ENCODE measurements around the gene NUCB1. TPM values are rescaled to one million over a fixed set of nuclear protein-coding genes. Genes with fewer than 3 reads are reported as not detected.
A peak's percentile ranks its signal among the peaks of the same experiment; 100 is the strongest.

The NUCB1 gene
- total RNA-seq, 1 experiment from 2014 or later, result 125 TPM

DNA sequence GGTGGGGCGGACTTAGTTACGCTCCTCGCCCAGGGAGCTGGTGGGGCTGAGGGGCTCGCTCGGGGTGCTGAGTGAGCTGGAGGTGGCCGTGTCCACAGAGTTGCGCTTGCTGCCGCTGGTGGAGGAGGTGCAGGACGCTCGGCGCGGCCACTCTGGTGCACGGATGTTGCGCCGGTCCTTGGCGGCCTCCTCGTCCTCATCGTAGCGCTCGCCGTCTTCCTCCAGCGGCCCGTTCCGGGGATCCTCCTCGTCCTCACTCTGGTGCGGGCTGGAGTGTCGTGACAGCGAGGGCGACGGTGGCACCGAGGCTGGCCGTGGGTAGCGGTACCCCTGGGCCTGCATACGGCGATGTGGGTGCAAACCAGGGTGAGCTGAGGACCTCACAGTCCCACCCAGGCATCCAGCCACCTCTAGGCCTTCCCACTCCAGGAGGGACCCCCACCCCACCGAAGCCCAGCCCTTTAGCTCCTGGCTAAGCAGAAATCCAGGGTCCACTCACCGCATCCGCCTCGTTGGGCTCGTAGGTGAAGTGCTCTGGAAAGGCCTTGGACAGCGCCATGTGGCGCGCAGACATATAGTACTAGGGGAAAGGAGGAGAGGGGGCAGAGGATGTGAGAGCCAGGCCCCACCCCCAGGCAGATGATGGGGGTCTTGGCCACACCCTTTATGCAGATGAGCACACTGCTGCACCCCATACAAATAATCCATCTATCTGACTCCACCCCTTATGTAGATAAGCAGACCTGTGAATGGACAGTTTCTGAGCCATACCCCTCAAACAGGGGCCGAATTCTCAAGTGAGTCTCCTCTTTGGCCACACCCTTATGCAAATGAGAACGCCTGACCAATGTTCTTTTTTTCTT is 69.4 kb downstream of the NUCB1 start:
- no peak overlapping the region for H3K27ac Mint-ChIP-seq
- H4K20me1 ChIP-seq (ENCODE audit: control insufficient read depth, insufficient read depth, insufficient read length), result peaks cover 3% of the 10 kb centered on the region
- H3K14ac ChIP-seq (ENCODE audit: insufficient read depth, low read length), result no peak overlapping the region
- no peak overlapping the region for H3K27ac ChIP-seq (ENCODE audit: insufficient read length, low read depth, low read length)
- no peak overlapping the region for H3K18ac ChIP-seq (ENCODE audit: insufficient read length, low read depth, low read length)
- no peak overlapping the region for H2BK5ac ChIP-seq (ENCODE audit: insufficient read length, low read length)
- H3K23me2 ChIP-seq (ENCODE audit: insufficient read length, low read depth, low read length, poor library complexity, severe bottlenecking), result peaks cover 7% of the 10 kb centered on the region
- WGBS (ENCODE audit: extremely low coverage, insufficient read length, low lambda C conversion rate), result no CpG with 5 or more reads among the region's 45 CpGs
- TF ChIP-seq, protein P1, sequence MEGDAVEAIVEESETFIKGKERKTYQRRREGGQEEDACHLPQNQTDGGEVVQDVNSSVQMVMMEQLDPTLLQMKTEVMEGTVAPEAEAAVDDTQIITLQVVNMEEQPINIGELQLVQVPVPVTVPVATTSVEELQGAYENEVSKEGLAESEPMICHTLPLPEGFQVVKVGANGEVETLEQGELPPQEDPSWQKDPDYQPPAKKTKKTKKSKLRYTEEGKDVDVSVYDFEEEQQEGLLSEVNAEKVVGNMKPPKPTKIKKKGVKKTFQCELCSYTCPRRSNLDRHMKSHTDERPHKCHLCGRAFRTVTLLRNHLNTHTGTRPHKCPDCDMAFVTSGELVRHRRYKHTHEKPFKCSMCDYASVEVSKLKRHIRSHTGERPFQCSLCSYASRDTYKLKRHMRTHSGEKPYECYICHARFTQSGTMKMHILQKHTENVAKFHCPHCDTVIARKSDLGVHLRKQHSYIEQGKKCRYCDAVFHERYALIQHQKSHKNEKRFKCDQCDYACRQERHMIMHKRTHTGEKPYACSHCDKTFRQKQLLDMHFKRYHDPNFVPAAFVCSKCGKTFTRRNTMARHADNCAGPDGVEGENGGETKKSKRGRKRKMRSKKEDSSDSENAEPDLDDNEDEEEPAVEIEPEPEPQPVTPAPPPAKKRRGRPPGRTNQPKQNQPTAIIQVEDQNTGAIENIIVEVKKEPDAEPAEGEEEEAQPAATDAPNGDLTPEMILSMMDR (conservative IDR thresholded peaks at IDR 0.05), result no peak
- H3K56ac ChIP-seq (ENCODE audit: insufficient read length, low read depth, low read length), result no peak overlapping the region
- H3K4me1 ChIP-seq (ENCODE audit: insufficient read depth, low read length), result no peaks in the 10 kb centered on the region
- no peak overlapping the region for H2BK20ac ChIP-seq (ENCODE audit: low read depth, low read length, poor library complexity, severe bottlenecking)
- H2AK5ac ChIP-seq (ENCODE audit: insufficient read length, low read length), result no peak overlapping the region
- no peak overlapping the region for H2BK120ac ChIP-seq (ENCODE audit: low read depth, low read length, poor library complexity, severe bottlenecking)
- H3T11ph ChIP-seq (ENCODE audit: low read length), result no peak overlapping the region
- DNase-seq, result peak; percentile 63
- no peak overlapping the region for H2BK12ac ChIP-seq (ENCODE audit: insufficient read length, low read depth, low read length)
- peaks cover 0 to 5% of the 10 kb centered on the region in 2 experiments; a peak in 1 of 5 replicates for H3K9me3 Mint-ChIP-seq
- no peak overlapping the region for H4K91ac ChIP-seq (ENCODE audit: insufficient read length, low read depth, low read length)
- peaks cover 2% of the 10 kb centered on the region; the same call in 1 of the 2 replicates for H3K27me3 Mint-ChIP-seq (ENCODE audit: low read depth)
- no peak overlapping the region for H4K5ac ChIP-seq (ENCODE audit: insufficient read length, low read depth, low read length)
- H2BK15ac ChIP-seq (ENCODE audit: low read depth, low read length), result no peak overlapping the region
- no peak overlapping the region for H3K4ac ChIP-seq (ENCODE audit: low read depth, low read length)
- no peaks in the 10 kb centered on the region for H3K79me1 ChIP-seq (ENCODE audit: insufficient read depth, low read depth, low read length, poor library complexity, severe bottlenecking)
- H2AFZ ChIP-seq (ENCODE audit: low read length), result no peak overlapping the region
- H3K9ac ChIP-seq (ENCODE audit: extremely low read depth, insufficient read length, low read length), result no peak overlapping the region
- H3K4me2 ChIP-seq (ENCODE audit: insufficient read depth, insufficient read length, low read length), result no peak overlapping the region
- H3K79me2 ChIP-seq (ENCODE audit: insufficient read depth, low read length), result no peaks in the 10 kb centered on the region
- peaks cover 37 to 64% (median 62%) of the 10 kb centered on the region in 3 experiments; a peak in 6 of 7 replicates for H3K36me3 Mint-ChIP-seq (ENCODE audit: insufficient read depth in 1 of 3, low read depth in 3 of 3)
- peaks cover 14 to 33% of the 10 kb centered on the region in 2 experiments for H3K4me1 Mint-ChIP-seq
- H4K8ac ChIP-seq (replicated peaks; ENCODE audit: insufficient read length, low read depth, low read length), result no peak overlapping the region
- H3K9me3 ChIP-seq (ENCODE audit: control insufficient read depth, low read depth, low read length), result no peaks in the 10 kb centered on the region
- H3K23ac ChIP-seq (ENCODE audit: insufficient read length, low read depth, low read length), result no peak overlapping the region
- H3K27me3 ChIP-seq (ENCODE audit: insufficient read depth, low read length), result no peaks in the 10 kb centered on the region
- 0 out of 5 replicates have a peak overlapping the region, but pooled peaks of 1 of the 2 experiments have one; percentile 29 for H3K4me3 Mint-ChIP-seq

Data from H9 (cell line).